GM03348 (cell line): ENCODE measurements around the gene TMSB4X.
"Not testable (repeated sequence)": the region's sequence is repeated elsewhere in the genome, so short reads cannot be mapped to it uniquely, and the experiment has no call there.

Experiments used
- DNase-seq: peaks from one replicate; pipeline ENCODE4 v3.0.0; 2012; ENCODE audit warnings: low spot score

Gene TMSB4X

DNA sequence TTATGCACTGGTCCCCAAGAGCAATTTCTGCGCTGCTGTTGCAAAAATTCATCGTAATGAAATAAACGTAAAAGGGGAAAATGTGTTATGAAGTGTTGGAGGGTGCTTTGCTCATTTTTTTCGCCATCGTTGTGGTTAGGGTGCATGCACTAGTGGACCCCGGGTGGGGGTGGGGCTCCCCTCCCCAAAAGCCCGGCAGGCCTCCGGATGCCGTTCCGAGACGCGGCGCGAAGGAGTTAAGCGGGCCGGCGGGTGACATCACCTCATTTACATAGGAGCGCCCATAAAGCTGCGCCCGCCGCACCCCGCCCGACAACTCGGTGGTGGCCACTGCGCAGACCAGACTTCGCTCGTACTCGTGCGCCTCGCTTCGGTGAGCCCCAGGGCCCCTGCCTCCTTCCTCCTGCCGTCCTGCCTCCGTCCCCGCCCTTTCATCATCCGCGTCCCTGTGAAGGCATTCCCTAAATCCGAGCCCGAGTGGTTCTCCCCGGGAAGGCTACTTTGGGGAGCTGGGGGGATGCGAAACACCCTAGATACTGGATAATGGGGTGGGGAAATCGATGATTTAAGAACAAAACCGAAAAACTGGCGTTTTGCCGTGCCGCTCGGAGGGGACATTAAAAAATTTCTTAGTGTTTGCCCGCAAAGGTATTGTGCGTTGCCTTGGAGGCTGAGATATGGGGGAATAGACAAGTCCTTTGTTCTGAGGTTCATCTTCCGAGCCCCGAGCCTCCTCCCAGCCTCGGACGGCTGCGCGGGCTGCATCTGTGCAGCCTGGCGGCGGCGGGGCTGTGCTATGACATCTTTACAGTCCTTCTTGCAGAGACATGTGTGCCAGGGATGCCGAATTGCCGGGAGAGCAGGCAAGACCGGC, at the start of gene TMSB4X:
Gene TMSB4X, plus strand, starts transcription at position 315 of the 874 bp plus-strand sequence.
- peak; percentile 83 for DNase-seq

DNA sequence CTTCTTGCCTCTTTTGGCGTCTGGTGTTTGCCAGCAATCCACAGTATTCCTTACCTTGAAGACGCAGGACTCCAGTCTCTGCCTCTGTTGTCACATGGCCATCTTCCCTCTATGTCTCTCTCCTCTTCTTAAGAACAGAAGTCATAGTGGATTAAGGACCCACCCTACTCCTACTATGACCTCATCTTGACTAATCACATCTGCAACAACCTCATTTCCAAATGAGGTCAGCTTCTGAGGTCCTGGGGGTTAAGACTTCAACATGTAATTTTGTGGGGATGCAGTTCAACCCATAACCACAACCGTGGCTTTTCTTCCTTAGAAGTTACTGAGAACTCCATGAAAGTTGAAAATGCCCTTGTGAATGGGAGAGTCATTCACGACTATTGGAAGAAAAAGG, 45.2 kb upstream of the TMSB4X start:
- DNase-seq, result no peak

DNA sequence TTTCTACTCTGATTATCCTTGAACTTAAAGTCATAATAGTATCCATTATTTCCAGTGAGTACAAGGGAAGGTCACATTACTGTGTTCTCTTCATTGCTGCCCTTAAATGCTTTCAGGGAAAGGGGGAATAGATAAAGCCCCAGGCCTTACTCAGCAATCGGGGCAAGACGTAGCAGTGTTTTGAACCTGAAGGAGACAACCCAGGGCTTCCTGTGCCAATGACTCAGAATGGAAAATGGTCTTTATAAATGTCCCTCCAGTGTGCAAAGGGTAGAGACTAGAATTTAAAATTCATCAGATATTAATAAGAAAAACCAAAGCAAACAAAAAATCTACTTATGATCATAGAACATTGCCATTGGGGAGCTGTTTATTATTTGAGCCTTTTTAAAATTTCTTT, 44.8 kb upstream of the TMSB4X start:
- no peak for DNase-seq

DNA sequence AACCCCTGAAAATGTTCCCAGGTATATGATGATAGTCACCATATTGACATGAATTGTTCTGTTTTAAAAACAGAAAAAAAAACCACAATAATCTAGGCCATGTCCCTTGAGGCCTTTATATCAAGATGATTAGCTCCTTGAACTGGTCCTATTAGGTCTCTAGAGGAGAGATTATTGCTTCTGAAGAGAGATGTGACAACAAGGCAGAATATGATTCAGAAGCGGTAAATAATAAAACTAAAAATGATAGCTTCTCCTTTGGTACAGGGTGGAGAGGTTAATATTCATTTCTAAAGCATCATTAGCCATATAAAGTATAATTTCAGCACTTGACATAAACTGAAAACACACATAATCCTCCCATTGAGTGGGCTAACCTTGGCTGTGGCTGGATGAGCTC, 42.7 kb upstream of the TMSB4X start:
- DNase-seq, result no peak

DNA sequence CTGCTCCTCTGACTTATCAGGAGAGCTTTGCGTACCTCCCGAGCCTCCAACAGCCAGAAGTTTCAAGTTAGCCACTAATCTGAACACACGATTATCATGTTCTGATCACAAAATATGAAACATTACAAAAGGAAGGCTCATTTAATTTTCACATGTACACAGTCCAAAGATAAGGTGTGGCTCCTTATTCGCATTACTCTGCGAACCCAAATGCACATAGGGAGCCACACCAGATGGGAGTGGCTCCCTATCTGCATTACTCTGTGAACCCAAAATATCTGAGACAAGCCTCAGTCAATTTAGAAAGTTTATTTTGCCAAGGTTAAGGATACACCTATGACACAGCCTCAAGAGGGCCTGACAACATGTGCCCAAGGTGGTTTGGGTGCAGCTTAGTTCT, 40.1 kb upstream of the TMSB4X start:
- DNase-seq, result no peak

DNA sequence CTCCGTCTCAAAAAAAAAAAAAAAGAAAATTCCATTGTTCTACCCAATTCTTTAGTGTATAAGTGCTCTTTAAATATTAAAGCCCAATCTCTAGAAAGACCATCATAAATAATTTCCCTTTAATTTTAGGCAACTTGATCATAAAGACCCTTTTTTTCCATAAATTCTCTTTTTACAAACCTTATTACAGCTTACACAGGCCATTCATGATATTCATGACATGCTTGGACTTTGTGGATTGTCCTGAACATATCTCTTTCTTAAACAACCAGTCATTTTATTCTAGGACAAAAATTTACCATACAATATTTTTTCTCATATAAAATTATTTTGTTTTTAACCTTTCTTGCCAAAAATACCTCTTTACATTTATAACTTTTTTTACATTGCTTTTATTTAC, 38.0 kb upstream of the TMSB4X start:
- DNase-seq, result no peak

DNA sequence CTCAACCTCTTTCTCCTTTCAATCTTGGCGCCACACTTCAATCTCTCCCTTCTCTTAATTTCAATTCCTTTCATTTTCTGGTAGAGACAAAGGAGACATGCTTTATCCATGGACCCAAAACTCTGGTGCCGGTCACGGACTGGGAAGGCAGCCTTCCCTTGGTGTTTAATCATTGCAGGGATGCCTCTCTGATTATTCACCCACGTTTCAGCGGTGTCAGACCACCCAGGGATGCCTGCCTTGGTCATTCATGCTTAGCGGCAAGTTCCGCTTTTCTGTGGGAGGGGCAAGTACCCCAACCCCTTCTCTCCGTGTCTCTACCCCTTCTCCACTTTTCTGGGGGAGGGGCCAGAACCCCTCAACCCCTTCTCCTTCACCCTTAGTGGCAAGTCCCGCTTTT, 34.4 kb upstream of the TMSB4X start:
- not testable (repeated sequence) for DNase-seq

DNA sequence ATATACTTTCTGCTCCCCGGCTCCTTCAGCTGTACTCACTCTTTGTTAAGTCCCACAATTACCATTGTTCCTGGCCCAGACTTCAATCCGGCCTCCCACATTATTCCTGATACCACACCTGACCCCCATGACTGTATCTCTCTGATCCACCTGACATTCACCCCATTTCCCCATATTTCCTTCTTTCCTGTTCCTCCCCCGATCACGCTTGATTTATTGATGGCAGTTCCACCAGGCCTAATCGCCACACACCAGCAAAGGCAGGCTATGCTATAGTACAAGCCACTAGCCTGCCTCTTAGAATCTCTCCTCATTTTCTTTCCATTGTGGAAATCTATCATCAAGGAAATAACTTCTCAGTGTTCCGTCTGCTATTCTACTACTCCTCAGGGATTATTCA, 31.3 kb upstream of the TMSB4X start:
- DNase-seq, result not testable (repeated sequence)

DNA sequence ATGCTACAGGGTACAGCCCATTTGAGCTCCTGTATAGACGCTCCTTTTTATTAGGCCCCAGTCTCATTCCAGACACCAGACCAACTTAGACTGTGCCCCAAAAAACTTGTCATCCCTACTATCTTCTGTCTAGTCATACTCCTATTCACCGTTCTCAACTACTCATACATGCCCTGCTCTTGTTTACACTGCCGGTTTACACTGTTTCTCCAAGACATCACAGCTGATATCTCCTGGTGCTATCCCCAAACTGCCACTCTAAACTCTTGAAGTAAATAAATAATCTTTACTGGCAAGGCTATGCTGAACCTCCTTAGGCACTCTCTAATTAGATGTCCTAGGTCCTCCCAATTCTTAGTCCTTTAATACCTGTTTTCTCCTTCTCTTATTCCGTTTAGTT, 30.5 kb upstream of the TMSB4X start:
- DNase-seq, result not testable (repeated sequence)

DNA sequence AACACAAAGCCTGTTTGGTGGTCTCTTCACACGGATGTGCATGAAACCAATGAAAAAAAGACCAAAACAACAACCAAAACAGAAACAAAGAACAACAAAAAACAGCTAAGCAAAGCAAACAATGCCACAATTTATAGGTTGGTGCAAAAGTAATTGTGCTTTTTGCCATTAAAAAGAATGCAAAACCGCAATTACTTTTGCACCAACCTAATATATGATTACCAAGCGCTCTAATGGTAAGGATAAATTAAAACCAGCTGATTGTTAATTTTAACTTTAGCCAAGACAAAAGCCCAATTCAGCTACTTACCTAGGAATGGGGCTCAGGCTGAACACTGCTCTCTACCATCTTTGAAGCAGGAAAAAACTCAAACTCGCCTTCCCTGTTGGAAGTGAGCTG, 29.4 kb upstream of the TMSB4X start:
- DNase-seq, result no peak

DNA sequence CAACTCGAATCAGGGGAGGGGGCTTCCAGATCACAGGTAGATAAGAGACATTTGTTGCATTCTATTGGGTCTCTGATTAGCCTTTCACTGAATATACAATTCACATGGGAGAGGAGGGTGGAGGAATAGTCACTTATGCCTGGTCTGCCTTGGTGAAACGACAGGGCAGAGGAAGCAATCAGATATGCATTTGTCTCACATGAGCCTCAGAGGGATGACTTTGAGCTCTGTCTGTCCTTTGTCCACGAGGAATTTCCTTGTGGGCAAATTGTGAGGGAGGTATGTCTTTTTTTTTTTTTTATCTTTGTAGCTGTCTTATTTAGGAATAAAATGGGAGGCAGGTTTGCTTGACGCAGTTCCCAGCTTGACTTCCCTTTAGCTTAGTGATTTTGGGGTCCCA, 28.5 kb upstream of the TMSB4X start:
- no peak for DNase-seq

DNA sequence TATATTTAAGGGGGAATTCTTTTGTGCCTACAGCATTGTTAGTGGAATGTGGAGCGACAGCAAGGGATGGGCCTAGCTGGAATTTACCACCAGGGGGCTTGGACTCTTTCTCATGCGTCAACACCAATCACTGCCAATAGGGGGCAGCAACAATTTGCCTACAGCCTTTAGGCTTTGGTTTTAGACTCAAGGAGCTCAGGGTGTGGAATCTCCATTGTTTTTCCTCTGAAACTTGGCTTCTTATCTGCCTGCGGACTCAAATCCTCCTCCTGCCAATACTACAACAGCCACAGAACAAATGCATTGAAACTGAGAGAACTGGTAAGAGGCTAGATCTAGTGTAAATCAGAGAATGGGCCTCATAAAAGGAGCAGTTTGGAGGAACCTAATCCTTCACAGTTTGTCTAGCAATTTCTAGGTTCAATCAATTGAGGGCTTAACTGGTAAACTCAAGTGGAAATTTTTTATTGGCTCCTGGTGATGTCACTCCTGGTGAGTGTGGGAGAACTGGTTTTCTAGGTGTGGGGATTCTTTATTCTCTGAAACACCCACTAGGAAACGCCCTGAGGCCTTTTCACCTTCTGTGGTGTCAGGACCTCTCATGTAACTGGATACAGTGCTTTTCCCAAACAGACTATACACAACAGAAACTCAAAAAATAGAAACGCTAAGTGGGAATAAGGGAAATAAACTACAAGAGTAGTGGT, 27.9 kb upstream of the TMSB4X start:
- DNase-seq, result peak; percentile 74

DNA sequence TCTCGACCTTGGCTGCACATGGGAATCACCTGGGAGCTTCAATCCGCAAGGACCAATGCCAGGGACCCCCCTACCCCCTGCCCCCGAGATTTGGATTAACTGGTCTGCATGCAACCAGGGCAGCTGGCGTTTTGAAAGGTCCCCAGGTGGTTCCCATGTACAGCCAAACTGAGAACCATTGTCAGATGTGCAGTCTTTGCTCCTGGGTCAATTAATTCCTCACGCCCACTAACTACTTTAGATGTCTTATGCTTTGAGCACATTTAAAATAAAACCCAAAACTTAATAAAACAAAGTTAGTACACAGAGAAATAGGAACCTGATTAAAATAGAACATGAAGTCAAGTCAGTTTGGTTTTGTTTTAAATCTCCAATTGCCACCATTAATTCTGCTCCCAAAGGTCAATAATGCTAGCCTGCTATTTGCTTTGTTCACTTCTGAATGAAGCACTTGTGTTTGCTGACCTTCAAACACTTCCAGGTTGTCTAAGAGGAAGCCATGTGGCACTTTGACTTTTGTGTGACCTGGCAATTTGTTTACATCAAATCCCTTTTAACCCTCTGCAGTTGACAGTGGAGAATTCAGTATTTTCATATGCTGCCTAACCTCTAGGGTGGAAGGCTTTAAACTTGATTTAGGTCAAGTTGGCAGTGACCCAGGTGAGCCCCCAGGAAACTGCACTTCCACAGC, 27.2 kb upstream of the TMSB4X start:
- DNase-seq, result no peak

DNA sequence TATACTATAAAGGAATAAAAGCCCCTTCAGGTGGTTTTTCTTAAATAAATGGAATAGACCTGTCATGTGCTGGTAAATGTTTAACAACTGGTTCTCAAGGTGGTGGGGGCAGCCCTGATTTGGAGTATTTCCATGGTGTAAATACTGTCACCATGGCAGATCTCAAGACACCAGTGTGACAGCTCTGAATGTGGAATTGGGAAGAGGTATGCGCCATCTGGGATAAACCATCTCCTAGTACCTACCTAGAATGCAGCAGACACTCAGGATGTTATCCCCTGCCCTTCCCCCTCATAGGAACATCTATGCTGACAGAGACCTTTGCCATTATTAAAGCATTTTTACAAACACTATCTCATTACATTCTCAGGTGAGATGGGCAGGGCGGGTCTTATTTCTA, 26.4 kb upstream of the TMSB4X start:
- DNase-seq, result no peak

DNA sequence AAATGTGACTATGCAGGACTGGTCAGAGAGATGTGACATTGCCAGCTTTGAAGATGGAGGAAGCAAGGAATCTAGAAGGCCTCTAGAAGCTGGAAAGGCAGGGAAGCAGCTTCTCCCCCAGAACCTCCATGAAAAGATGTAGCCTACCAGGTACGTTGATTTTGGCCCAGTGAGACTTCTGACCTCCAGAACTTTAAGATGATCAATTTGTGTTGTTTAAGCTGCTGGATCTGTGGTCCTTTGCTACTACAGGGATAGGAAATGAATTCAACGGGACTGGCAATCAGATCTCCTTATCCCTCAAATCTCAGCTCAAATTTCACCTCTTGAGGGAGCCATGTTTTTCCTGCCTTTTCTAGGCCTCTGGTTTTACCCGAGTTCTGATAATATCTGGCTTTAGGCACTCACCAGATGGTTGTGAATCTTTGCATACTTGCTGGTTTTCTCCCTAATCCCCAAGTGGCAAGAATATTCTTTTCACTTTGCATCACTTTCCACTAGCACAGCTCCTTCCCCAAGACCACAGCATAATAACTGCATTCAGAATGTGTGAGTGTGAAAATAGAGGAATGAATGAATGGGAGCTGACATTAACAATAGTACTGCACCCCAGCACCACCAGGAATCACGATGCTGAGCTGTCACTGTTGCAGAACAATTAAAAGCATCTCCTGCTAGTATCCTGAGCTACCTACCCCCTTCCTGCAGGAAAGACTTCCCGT, 25.5 kb upstream of the TMSB4X start:
- DNase-seq, result peak; percentile 24

DNA sequence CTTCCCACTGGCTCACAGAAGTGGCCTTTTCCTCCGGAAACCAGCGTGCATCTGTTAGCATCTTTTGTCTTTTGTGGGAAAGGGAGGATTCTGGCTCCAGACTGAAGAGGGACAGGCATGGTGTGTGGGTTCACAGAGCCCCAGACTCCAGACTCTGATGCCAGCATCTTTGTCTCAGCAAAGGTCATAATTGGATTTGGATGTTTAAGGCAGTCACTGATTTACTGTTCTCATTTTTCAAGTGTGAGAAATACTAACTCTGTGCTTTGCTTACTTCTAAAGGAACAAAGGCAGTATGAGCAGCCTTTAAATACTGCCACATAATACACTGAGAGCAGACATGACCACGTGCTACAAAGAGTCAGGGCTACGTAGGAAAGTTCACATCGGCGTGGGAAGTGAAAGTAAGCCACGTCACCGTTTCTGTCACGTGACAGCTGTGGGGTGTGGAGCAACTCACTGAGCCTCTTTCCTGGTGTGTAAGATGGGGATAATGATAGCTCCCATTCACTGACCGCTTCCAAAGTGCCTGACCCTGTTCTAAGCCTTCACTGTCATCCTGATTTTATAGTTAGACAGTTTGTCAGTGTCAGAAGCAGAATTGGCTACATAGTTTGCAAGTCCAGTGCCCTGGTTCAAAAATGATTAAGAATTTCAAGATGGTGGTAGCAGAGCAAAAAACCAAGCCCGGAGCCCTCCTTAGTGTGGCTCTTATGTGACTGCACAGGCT, 24.8 kb upstream of the TMSB4X start:
- peak; percentile 74 for DNase-seq

DNA sequence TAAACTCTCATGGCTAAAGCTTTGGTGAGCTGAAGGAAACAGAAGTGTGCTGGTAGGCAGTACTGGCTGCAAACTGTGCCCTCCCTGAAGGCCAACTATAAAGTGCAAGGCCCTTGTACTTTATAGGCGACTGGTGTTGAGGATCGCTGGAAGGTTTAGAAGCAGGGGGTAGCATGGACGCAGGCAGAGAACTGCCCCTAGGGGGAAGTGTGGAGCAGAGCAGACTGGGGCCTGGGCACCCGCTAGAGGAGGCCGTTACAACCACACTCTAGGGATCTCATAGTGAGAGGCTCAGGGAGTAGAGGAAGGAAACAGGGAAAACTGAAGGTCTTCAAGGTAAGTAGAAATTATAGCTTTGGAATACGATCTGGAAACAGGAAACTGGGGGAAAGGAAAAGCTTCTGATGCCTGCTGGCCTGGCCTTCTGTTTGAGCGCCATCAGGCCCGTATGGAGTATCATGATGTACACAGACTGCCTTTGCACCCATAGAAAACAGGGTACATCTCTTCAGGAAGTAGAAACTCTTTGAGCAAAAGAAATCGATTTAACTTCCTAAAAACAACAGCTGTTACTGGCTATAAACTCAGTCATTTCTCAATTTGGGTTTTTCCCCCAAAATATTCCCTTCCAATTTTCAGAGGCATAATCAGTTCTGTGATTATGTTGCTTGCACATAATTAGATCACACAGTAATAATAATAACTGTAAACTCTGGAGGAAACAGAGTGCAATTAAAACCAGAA, 23.9 kb upstream of the TMSB4X start:
- DNase-seq, result no peak

DNA sequence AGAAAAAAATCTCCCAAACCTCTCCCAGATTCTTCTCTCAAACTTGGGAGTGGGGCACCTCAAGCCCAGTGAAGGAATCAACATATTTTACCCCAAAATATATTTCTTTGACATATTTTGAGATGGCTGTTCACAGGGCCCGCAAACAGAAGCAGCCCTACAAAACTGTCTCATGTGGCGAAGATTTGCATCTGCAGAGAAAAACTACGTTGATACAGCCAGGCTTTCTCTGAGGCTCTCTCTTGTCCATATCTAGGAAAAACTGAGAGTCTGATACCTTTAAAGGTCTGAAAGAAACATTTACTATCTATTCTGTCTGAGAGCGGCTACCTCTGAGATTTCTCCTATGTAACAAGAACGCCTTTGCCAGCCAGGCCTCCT, 23.3 kb upstream of the TMSB4X start:
- no peak for DNase-seq

DNA sequence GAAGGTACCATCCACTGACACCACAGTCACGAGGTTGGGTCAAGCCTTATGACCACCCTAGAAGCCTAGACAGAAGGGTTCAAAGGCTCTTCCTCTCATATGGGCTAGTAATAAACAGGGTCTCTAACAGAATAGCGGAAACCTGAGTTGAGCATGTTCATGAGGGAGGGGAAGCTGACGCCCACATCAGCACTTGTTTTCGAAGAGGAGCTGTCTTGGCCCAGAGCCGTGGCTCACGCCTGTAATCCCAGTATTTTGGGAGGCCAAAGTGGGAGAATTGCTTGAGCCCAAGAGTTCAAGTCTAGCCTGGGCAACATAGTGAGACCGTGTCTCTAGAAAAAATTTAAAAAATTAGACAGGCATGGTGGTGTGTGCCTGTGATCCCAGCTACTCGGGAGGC, 21.5 kb upstream of the TMSB4X start:
- DNase-seq, result no peak

DNA sequence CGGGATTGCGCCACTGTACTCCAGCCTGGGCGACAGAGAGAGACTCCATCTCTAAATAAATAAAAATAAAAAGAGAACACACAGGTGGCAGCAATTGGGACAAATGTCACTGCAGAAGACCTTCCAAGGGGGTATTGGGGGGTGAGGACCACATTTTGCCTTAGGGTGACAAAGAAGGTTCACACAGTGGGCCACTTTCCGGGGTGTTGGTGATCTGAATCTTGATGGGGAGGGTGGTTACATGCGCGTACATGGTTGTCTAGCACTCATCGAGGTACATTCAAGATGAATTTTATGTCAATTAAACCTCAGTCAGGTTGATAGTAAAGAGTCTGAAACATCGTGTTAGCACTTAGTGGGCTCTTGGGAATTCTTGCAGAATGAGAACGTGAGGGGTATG, 20.5 kb upstream of the TMSB4X start:
- no peak for DNase-seq

DNA sequence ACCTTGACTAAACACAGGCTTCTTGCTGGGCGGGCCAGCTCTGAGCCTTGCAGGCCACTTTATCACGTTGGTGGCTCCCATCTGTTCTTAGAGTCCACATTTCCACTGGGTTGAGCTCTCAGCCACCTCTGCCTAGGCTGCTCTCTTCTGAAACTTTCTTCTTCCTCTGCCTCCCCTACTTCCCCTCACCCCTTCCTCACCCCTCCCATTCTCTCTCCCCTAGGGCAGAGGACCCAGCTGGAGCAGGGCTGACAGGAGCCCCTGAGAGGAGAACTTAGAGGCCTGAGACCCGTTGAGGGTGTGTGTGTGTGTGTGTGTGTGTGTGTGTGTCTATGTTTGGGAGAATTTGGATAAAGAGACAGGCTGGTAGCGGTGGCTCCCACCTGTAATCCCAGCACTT, 19.9 kb upstream of the TMSB4X start:
- DNase-seq, result no peak
